HL-60 (cell line): ENCODE results near the gene HYAL4.

Experiments
- POLR2AphosphoS5 ChIP-seq: IDR thresholded peaks from 2 replicates; pipeline ENCODE4 v1.6.1; 2012; ENCODE audit warnings: low read depth
- TF ChIP-seq, protein P1 (sequence below): IDR thresholded peaks from one replicate; pipeline ENCODE4 v1.5.1; 2011; ENCODE audit warnings: low read length, control low read depth, inconsistent platforms; ENCODE audit not compliant: insufficient read depth

DNA sequence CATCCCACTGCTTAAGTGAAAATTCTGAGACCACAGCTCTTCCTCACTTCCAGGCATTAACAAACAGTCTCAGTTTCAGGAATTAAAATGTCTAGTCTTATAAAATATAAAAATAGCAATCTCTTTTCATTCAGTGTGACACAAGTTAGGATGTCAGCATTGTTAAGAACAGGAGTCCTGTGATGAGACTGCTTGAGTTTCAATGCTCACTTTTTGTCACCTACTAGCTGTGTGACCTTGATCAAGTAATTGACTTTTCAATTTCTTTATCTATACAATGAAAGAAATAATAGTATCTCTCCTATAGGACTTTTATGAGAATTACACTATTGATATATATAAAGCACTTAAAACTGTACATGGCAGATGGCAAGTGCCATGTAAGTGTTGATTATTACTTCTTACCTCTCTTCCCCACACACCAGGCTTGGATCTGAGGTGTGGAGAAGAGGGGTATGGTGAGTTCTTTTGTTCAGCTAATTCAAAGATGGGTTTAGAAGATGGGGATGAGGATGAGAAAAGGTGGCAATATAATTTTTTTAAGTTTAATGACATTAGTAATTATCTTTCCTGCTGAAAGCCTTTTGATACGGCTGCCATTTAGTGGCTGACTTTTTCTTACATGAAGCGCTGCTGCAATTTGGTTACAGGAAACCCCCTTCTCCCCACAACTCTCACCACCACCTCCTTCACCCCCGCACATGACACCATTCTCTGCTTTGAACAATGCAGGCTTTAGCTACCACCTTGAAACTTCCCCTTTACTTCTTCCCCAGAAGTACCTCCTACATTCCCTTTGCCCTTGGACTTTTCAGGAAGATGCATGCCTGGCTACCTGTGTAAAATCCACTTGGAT is 20.8 kb upstream of the HYAL4 start:
- TF ChIP-seq, protein P1, sequence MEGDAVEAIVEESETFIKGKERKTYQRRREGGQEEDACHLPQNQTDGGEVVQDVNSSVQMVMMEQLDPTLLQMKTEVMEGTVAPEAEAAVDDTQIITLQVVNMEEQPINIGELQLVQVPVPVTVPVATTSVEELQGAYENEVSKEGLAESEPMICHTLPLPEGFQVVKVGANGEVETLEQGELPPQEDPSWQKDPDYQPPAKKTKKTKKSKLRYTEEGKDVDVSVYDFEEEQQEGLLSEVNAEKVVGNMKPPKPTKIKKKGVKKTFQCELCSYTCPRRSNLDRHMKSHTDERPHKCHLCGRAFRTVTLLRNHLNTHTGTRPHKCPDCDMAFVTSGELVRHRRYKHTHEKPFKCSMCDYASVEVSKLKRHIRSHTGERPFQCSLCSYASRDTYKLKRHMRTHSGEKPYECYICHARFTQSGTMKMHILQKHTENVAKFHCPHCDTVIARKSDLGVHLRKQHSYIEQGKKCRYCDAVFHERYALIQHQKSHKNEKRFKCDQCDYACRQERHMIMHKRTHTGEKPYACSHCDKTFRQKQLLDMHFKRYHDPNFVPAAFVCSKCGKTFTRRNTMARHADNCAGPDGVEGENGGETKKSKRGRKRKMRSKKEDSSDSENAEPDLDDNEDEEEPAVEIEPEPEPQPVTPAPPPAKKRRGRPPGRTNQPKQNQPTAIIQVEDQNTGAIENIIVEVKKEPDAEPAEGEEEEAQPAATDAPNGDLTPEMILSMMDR, result no peak
- no peak for TF ChIP-seq POLR2AphosphoS5
